Epithelial cell of prostate (primary cell): Measurements from ENCODE around the gene DUOXA1.
A peak's percentile ranks its signal among the peaks of the same experiment; 100 is the strongest.

ENCODE experiments used
- DNase-seq: peaks from one replicate; pipeline ENCODE4 v3.0.0-alpha.2; 2011; ENCODE audit warnings: low read depth, low spot score
- H3K27ac ChIP-seq: fragments of 450-650 bp; 2 replicates; pipeline ENCODE4 v1.5.1; 2017; ENCODE audit warnings: mild to moderate bottlenecking

The DUOXA1 gene

GRCh38 chr15:45134046-45134445, 4.4 kb upstream of the DUOXA1 start:
- peak overlapping the region; percentile 35 for H3K27ac ChIP-seq
- DNase-seq = no peak

GRCh38 chr15:45133561-45133920, 3.9 kb upstream of the DUOXA1 start:
- H3K27ac ChIP-seq = peak overlapping the region; percentile 35
- no peak for DNase-seq

- H3K27ac ChIP-seq = peak overlapping the region; percentile 35
- no peak for DNase-seq
Measured at GRCh38 chr15:45132844-45133560, 3.3 kb upstream of the DUOXA1 start.

GRCh38 chr15:45131510-45131909, 1.8 kb upstream of the DUOXA1 start:
- peak overlapping the region; percentile 69 for H3K27ac ChIP-seq
- no peak for DNase-seq

GRCh38 chr15:45130291-45131000, 767 bp upstream of the DUOXA1 start:
- peak overlapping the region; percentile 69 for H3K27ac ChIP-seq
- no peak for DNase-seq

- no peak for DNase-seq
- H3K27ac ChIP-seq = peak overlapping the region; percentile 69
Measured at GRCh38 chr15:45128971-45129639, 574 bp downstream of the DUOXA1 start.

- H3K27ac ChIP-seq = no peak overlapping the region
- no peak for DNase-seq
Measured at GRCh38 chr15:45126535-45127158, 3.0 kb downstream of the DUOXA1 start.

- H3K27ac ChIP-seq = peak overlapping the region; percentile 53
- DNase-seq = no peak
Measured at GRCh38 chr15:45123397-45123796, 6.3 kb downstream of the DUOXA1 start.

GRCh38 chr15:45122719-45123118, 7.0 kb downstream of the DUOXA1 start:
- H3K27ac ChIP-seq = peak overlapping the region; percentile 53
- DNase-seq = no peak

- H3K27ac ChIP-seq = peak overlapping the region; percentile 53
- peak; percentile 81 for DNase-seq
Measured at GRCh38 chr15:45121706-45122417, 7.8 kb downstream of the DUOXA1 start.

- no peak for DNase-seq
- H3K27ac ChIP-seq = no peak overlapping the region
Measured at GRCh38 chr15:45121020-45121419, 8.7 kb downstream of the DUOXA1 start.

- no peak for DNase-seq
- no peak overlapping the region for H3K27ac ChIP-seq
Measured at GRCh38 chr15:45120081-45120972, 9.4 kb downstream of the DUOXA1 start.

- H3K27ac ChIP-seq = no peak overlapping the region
- DNase-seq = no peak
Measured at GRCh38 chr15:45118996-45119395, 10.7 kb downstream of the DUOXA1 start.

GRCh38 chr15:45118131-45118588, 11.5 kb downstream of the DUOXA1 start:
- H3K27ac ChIP-seq = no peak overlapping the region
- DNase-seq = peak; percentile 24

- no peak overlapping the region for H3K27ac ChIP-seq
Measured at GRCh38 chr15:45117308-45118130, 12.2 kb downstream of the DUOXA1 start.

GRCh38 chr15:45116482-45117307, 13.0 kb downstream of the DUOXA1 start:
- H3K27ac ChIP-seq = no peak overlapping the region

More at GRCh38 chr15:45117308-45118130, 12.2 kb downstream of the DUOXA1 start:
- DNase-seq = no peak

GRCh38 chr15:45116006-45116481, 13.6 kb downstream of the DUOXA1 start:
- no peak for DNase-seq
- H3K27ac ChIP-seq = no peak overlapping the region

More at GRCh38 chr15:45116482-45117307, 13.0 kb downstream of the DUOXA1 start:
- DNase-seq = no peak
